ENCODE results near the gene DDIT3.

- no peak for TF ChIP-seq CREB1 (IDR thresholded peaks at IDR 0.05; ENCODE audit: low read depth)
- TF ChIP-seq TCF12 (IDR thresholded peaks at IDR 0.05; ENCODE audit: low read depth) = no peak
- TF ChIP-seq EGR1 (IDR thresholded peaks at IDR 0.05) = no peak
- TF ChIP-seq MAX (IDR thresholded peaks at IDR 0.05) = no peak
- TF ChIP-seq TAF1 (IDR thresholded peaks at IDR 0.05; ENCODE audit: low read depth) = no peak
- no peak for TF ChIP-seq EP300 (IDR thresholded peaks at IDR 0.05; ENCODE audit: borderline replicate concordance)
- no peak for TF ChIP-seq RAD21 (IDR thresholded peaks at IDR 0.05; ENCODE audit: low read depth)
- TF ChIP-seq YY1 (IDR thresholded peaks at IDR 0.05; ENCODE audit: low read depth) = no peak
- TF ChIP-seq REST (IDR thresholded peaks at IDR 0.05; ENCODE audit: low read depth) = no peak
- TF ChIP-seq CEBPB (IDR thresholded peaks at IDR 0.05) = no peak
- no peak for TF ChIP-seq FOXM1 (IDR thresholded peaks at IDR 0.05; ENCODE audit: borderline replicate concordance, low read depth)
- TF ChIP-seq ZBTB7A (IDR thresholded peaks at IDR 0.05; ENCODE audit: low read depth) = no peak
- no peak for TF ChIP-seq NFIC (IDR thresholded peaks at IDR 0.05)
These were observed 21.4 kb upstream of the DDIT3 start for GRCh38 chr12:57541717-57542116.
